Gastrocnemius medialis (tissue), 4 donors: ENCODE results near the gene SORBS1. TPM values are rescaled to one million over a fixed set of nuclear protein-coding genes. Genes with fewer than 3 reads are reported as not detected.

Experiments
- ATAC-seq, 2 donors: fragments of 150-250 bp; one replicate each; pipeline ENCODE4 v1.9.1; 2016
- DNase-seq, 2 donors: peaks; one replicate each; pipeline ENCODE4 v3.0.0-alpha.2; 2019
- H3K27ac ChIP-seq, 4 donors: fragments of 200-600 bp; sonication (generic); 1 replicate in 1 of 4; 2 replicates in 3 of 4; pipeline ENCODE4 v1.5.1; 2016 to 2018; ENCODE audit warnings: mild to moderate bottlenecking in 2 of 4, moderate library complexity in 1 of 4
- H3K27me3 ChIP-seq, 3 donors: fragments of 200-600 bp; sonication (generic) in 2 of 3; 1 replicate in 1 of 3; 2 replicates in 2 of 3; pipeline versions ENCODE4 v1.5.1 to v1.6.0; 2016 to 2019; ENCODE audit warnings: mild to moderate bottlenecking in 1 of 3, moderate library complexity in 1 of 3
- H3K36me3 ChIP-seq, 2 donors: fragments of 200-600 bp; sonication (generic) in 1 of 2; one replicate each; pipeline ENCODE4 v1.5.1; 2017 to 2018
- H3K4me1 ChIP-seq, 2 donors: fragments of 200-600 bp; sonication (generic) in 1 of 2; one replicate each; pipeline ENCODE4 v1.5.1; 2016 to 2017; ENCODE audit warnings: mild to moderate bottlenecking in 2 of 2
- H3K4me3 ChIP-seq, 4 donors: fragments of 200-600 bp; sonication (generic) in 3 of 4; 1 replicate in 1 of 4; 2 replicates in 3 of 4; pipeline ENCODE4 v1.5.1; 2016 to 2019; ENCODE audit warnings: mild to moderate bottlenecking in 2 of 4
- H3K9me3 ChIP-seq, 3 donors: fragments of 200-600 bp; sonication (generic) in 2 of 3; 1 replicate in 1 of 3; 2 replicates in 2 of 3; pipeline ENCODE4 v1.5.1; 2016 to 2019
- POLR2A ChIP-seq, 2 donors: fragments of 450-650 bp; IDR thresholded peaks; one replicate each; pipeline ENCODE4 v1.6.1; 2017; ENCODE audit warnings: antibody characterized with exemption in 2 of 2, mild to moderate bottlenecking in 2 of 2, moderate library complexity in 2 of 2
- in situ Hi-C, 4 donors: fragments of 200-750 bp; cut with MboI; loops; one replicate each; pipeline versions ENCODE4 v1.15.0 to v1.8.0; 2017; ENCODE audit warnings: low sequenced_read_pairs in 4 of 4
- intact Hi-C: fragments of 100-400 bp; cut with DNase I; formaldehyde crosslinking; loops from one replicate; pipeline ENCODE4 v1.15.1; 2023; ENCODE audit warnings: low total_unique reads
- total RNA-seq, 4 donors: library from RNA; depleted of rRNA; stranded (reverse); fragments of >200 nt; gene quantifications; one replicate each; pipeline versions ENCODE4 v1.1.0 to v1.2.3, GENCODE V29; 2016
- TF ChIP-seq, protein P1 (sequence below), 5 experiments: fragments of 450-650 bp in 3 of 5; fragments of 200-600 bp in 2 of 5; sonication (generic) in 2 of 5; IDR thresholded peaks in 4 of 5; conservative IDR thresholded peaks in 1 of 5; 1 replicate in 4 of 5; 2 replicates in 1 of 5; pipeline ENCODE4 v1.5.1; 2016 to 2019; ENCODE audit warnings: antibody characterized with exemption in 5 of 5, mild to moderate bottlenecking in 3 of 5, moderate library complexity in 3 of 5

Gene SORBS1
- total RNA-seq, 4 donors from 2014 or later: 146 to 331 (median 186) TPM

DNA sequence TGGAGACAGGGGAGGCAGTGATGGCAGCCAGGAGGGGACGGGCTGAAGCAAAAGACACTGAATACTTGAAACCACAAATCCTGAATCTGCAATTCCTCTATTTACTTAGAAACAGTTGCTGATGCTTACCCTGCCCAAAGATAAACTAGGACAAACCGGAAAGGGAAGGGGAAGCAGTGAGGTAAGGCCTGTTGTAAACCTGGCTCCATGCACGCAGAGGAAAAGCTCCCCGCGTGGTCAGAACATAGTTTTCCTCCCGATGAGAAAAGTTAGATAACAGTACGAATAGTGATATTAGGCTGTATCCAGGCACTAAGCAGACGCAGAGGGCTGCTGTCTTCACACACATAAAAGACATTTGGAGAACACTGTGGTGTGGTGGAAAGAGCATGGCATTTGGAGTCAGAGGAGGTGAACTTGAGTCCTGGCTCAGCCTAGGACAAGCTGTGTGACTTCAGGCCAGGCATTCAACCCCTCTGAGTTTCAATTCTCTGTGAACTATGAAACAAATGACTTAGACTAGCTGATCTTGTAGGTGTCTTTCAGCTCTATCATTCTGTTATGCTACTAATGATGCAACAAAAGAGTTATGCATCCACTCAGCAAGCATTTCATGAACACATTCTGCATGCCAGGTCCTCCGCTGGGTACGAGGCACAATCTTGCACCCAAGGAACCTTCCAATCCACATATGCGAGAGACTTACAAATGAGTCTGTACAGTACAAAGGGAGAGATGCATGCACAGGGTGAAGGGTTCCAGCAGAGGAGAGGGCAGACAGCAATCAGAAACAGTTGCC is 80.9 kb downstream of the SORBS1 start:
- Histone ChIP-seq H3K27ac (peak overlapping the region; percentile 92 to 99 (median 95)), H3K4me3 (peak overlapping the region; percentile 8 to 29 (median 14)), H3K36me3 (no peaks in the 10 kb centered on the region), H3K4me1 (peaks cover 78 to 79% of the 10 kb centered on the region in 2 donors), H3K9me3 (no peaks in the 10 kb centered on the region), H3K27me3 (no peaks in the 10 kb centered on the region)
- DNase-seq (no peak), ATAC-seq (peak; percentile 11 to 14)
- intact Hi-C loops (no loop called here), in situ Hi-C loops (no loop called here)
- no peak for TF ChIP-seq POLR2A (IDR thresholded peaks at IDR 0.05)
- TF ChIP-seq, protein P1, sequence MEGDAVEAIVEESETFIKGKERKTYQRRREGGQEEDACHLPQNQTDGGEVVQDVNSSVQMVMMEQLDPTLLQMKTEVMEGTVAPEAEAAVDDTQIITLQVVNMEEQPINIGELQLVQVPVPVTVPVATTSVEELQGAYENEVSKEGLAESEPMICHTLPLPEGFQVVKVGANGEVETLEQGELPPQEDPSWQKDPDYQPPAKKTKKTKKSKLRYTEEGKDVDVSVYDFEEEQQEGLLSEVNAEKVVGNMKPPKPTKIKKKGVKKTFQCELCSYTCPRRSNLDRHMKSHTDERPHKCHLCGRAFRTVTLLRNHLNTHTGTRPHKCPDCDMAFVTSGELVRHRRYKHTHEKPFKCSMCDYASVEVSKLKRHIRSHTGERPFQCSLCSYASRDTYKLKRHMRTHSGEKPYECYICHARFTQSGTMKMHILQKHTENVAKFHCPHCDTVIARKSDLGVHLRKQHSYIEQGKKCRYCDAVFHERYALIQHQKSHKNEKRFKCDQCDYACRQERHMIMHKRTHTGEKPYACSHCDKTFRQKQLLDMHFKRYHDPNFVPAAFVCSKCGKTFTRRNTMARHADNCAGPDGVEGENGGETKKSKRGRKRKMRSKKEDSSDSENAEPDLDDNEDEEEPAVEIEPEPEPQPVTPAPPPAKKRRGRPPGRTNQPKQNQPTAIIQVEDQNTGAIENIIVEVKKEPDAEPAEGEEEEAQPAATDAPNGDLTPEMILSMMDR (IDR thresholded peaks at IDR 0.05 in 4 of 5, conservative IDR thresholded peaks at IDR 0.05 in 1 of 5): peak in 1 of 5 experiments; percentile 23

- ATAC-seq: peak; percentile 29 to 40
- H3K4me3 ChIP-seq: peak overlapping the region; percentile 2 to 29 (median 8)
- H3K4me1 ChIP-seq: peaks cover 85 to 87% of the 10 kb centered on the region in 2 donors
- H3K27me3 ChIP-seq: no peaks in the 10 kb centered on the region
- H3K9me3 ChIP-seq: no peaks in the 10 kb centered on the region
- no peaks in the 10 kb centered on the region for H3K36me3 ChIP-seq
- TF ChIP-seq, protein P1 (IDR thresholded peaks at IDR 0.05 in 4 of 5, conservative IDR thresholded peaks at IDR 0.05 in 1 of 5): no peak
- no peak for TF ChIP-seq POLR2A (IDR thresholded peaks at IDR 0.05)
- peak overlapping the region; percentile 92 to 99 (median 95) for H3K27ac ChIP-seq
- in situ Hi-C loops: no loop called here
- intact Hi-C loops: loop anchor here (2.0 to 5.0 kb wide), 3 partner anchors 64 to 202 kb away; partner anchors contain the start of gene SORBS1
- peak; percentile 58 to 76 for DNase-seq
Measured at GRCh38 chr10:95478935-95479334, 82.2 kb downstream of the SORBS1 start.

- Histone ChIP-seq H3K27me3 (no peaks in the 10 kb centered on the region), H3K4me3 (no peak overlapping the region), H3K36me3 (no peaks in the 10 kb centered on the region), H3K9me3 (no peaks in the 10 kb centered on the region), H3K27ac (peak overlapping the region; percentile 92 to 99 (median 95)), H3K4me1 (peaks cover 92 to 95% of the 10 kb centered on the region in 2 donors)
- no peak for ATAC-seq
- in situ Hi-C loops (no loop called here), intact Hi-C loops (loop anchor here (2.0 to 5.0 kb wide), 3 partner anchors 63 to 201 kb away; partner anchors contain the start of gene SORBS1)
- DNase-seq: no peak
- TF ChIP-seq, protein P1 (IDR thresholded peaks at IDR 0.05 in 4 of 5, conservative IDR thresholded peaks at IDR 0.05 in 1 of 5): no peak
- TF ChIP-seq POLR2A (IDR thresholded peaks at IDR 0.05): no peak
Measured at GRCh38 chr10:95478185-95478584, 83.0 kb downstream of the SORBS1 start.

GRCh38 chr10:95477175-95477520 is 84.0 kb downstream of the SORBS1 start:
- intact Hi-C loops (loop anchor here (5.0 kb wide), 1 partner anchor 200 kb away; no protein-coding TSS in a partner anchor), in situ Hi-C loops (no loop called here)
- no peaks in the 10 kb centered on the region for H3K36me3 ChIP-seq
- H3K9me3 ChIP-seq: no peaks in the 10 kb centered on the region
- peaks cover 92 to 96% of the 10 kb centered on the region in 2 donors for H3K4me1 ChIP-seq
- DNase-seq (peak in 1 of 2 donors; percentile 51), ATAC-seq (peak in 1 of 2 donors; percentile 12)
- H3K4me3 ChIP-seq: peak overlapping the region in 1 of 4 donors; percentile 23
- TF ChIP-seq POLR2A (IDR thresholded peaks at IDR 0.05): no peak
- TF ChIP-seq, protein P1 (IDR thresholded peaks at IDR 0.05 in 4 of 5, conservative IDR thresholded peaks at IDR 0.05 in 1 of 5): no peak
- no peaks in the 10 kb centered on the region for H3K27me3 ChIP-seq
- H3K27ac ChIP-seq: peak overlapping the region; percentile 92 to 99 (median 95)
